Caco-2 (cell line): ENCODE data around the gene CFAP45. TPM values are rescaled to one million over a fixed set of nuclear protein-coding genes. Genes with fewer than 3 reads are reported as not detected.

Source experiments
- BruUV-seq: library from RNA; stranded (reverse); fragments of 400-500 nt; replicated peaks from 2 replicates; lab custom pipeline; 2021; lab: Mats Ljungman, UMichigan
- CTCF ChIA-PET: fragments of 300-600 bp; sonication (Branson Sonifier 250); formaldehyde crosslinking; loops from one replicate; lab custom pipeline; 2022; ENCODE audit warnings: antibody characterized with exemption; lab: Charles Lee
- POLR2A ChIA-PET: fragments of 300-600 bp; sonication (Branson Sonifier 250); formaldehyde crosslinking; loops from one replicate; lab custom pipeline; 2022; ENCODE audit warnings: antibody characterized with exemption; lab: Charles Lee
- DNase-seq, 2 experiments: peaks; one replicate each; pipeline versions ENCODE4 v3.0.0 to v3.0.0-alpha.2; 2020 to 2022
- H3K27me3 ChIP-seq: replicated peaks from 2 replicates; pipeline ENCODE4 v1.6.0; 2011; ENCODE audit warnings: low read length; ENCODE audit not compliant: control insufficient read depth, insufficient read depth
- H3K36me3 ChIP-seq: 2 replicates; pipeline ENCODE4 v1.5.1; 2011; ENCODE audit warnings: low read length; ENCODE audit not compliant: control insufficient read depth, insufficient read depth
- H3K4me1 ChIP-seq: fragments of 250-450 bp; sonication (Bioruptor Pico); 2 replicates; pipeline ENCODE4 v1.5.1; 2020; ENCODE audit warnings: mild to moderate bottlenecking
- H3K4me3 ChIP-seq: 2 replicates; pipeline ENCODE4 v1.5.1; 2011; ENCODE audit warnings: low read depth, mild to moderate bottlenecking, control low read depth, low read length
- H3K9me3 ChIP-seq: fragments of 250-450 bp; sonication (Bioruptor Pico); 2 replicates; pipeline ENCODE4 v1.5.1; 2020; ENCODE audit warnings: mild to moderate bottlenecking, moderate library complexity
- H3K27ac Mint-ChIP-seq: one replicate; pipeline ENCODE4 v1.8.0; 2022; ENCODE audit warnings: mixed read lengths; ENCODE audit not compliant: unreplicated experiment
- H3K27me3 Mint-ChIP-seq: one replicate; pipeline ENCODE4 v1.8.0; 2022; ENCODE audit warnings: mixed read lengths; ENCODE audit not compliant: insufficient read depth, unreplicated experiment
- H3K36me3 Mint-ChIP-seq: one replicate; pipeline ENCODE4 v1.8.0; 2022; ENCODE audit warnings: mild to moderate bottlenecking, mixed read lengths; ENCODE audit not compliant: insufficient read depth, unreplicated experiment
- H3K4me1 Mint-ChIP-seq: one replicate; pipeline ENCODE4 v1.8.0; 2022; ENCODE audit warnings: low read depth, mixed read lengths; ENCODE audit not compliant: unreplicated experiment
- H3K4me3 Mint-ChIP-seq: one replicate; pipeline ENCODE4 v1.8.0; 2022; ENCODE audit warnings: mild to moderate bottlenecking, moderate library complexity, mixed read lengths; ENCODE audit not compliant: unreplicated experiment
- H3K9me3 Mint-ChIP-seq: one replicate; pipeline ENCODE4 v1.8.0; 2022; ENCODE audit warnings: mixed read lengths; ENCODE audit not compliant: unreplicated experiment
- intact Hi-C: fragments of 100-400 bp; cut with micrococcal nuclease; formaldehyde crosslinking; loops from one replicate; pipeline ENCODE4 v1.10.0; 2022; ENCODE audit not compliant: unreplicated experiment
- total RNA-seq: library from RNA; stranded (reverse); gene quantifications from 2 replicates; pipeline ENCODE4 v1.2.3, GENCODE V29; 2022
- TF ChIP-seq, protein P1 (sequence below), 2 experiments: fragments of 200-600 bp in 1 of 2; IDR thresholded peaks; 1 replicate in 1 of 2; 2 replicates in 1 of 2; pipeline versions ENCODE4 v1.5.1 to v1.8.0; 2011 to 2022; ENCODE audit warnings: antibody characterized with exemption in 1 of 2, control low read depth in 1 of 2, inconsistent platforms in 1 of 2, low read depth in 1 of 2, low read length in 1 of 2, mild to moderate bottlenecking in 1 of 2, moderate library complexity in 1 of 2; ENCODE audit not compliant: insufficient read depth in 1 of 2, severe bottlenecking in 1 of 2, unreplicated experiment in 1 of 2

The CFAP45 gene
- total RNA-seq, 1 experiment from 2014 or later: 1.1 TPM

DNA sequence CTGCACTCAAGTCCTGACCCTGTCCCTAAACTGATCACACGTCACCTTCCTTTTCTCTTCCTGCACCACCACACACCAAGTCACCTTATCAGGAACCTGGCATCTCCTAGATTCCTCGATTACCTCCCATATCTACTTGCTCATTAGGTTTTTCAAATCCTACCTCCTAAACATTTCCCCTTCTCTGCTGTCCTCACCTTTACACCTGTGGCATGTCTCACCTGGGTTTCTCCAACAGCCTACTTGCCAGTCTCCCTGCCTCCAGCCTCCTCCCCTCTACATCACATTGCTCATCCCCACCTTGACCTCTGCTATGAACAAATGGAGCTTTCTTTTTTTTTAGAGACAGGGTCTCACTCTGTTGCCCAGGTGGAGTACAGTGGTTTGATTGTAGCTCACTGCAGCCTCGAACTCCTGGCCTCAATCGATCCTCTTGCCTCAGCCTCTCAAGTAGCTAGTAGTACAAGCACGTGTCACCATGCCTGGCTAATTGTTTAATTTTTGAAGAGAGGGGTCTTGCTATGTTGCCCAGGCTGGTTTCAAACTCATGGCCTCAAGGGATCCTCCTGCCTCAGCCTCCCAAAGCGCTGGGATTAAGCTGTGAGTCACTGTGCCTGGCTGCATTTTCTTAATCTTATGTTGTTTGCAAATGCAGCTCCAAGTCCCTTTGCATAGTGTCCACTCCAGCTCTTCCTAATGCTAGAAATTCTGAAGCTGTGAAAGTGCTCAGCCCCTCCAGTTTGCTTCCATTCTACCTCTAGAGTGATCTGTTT, 39.1 kb upstream of the CFAP45 start:
- H3K4me3 Mint-ChIP-seq: peak overlapping the region; percentile 53
- Histone ChIP-seq H3K4me1 (peaks cover 59% of the 10 kb centered on the region), H3K9me3 (no peaks in the 10 kb centered on the region), H3K4me3 (no peak overlapping the region), H3K36me3 (peaks cover 6% of the 10 kb centered on the region), H3K27me3 (no peaks in the 10 kb centered on the region)
- CTCF ChIA-PET: interaction anchor here (0.7 to 10.1 kb wide), 6 partner anchors 18 to 158 kb away, joined by 3 to 129 read pairs (median 4); partner anchors contain the start of gene DUSP23
- no peaks in the 10 kb centered on the region for H3K27me3 Mint-ChIP-seq
- POLR2A ChIA-PET: interaction anchor here (0.9 to 1.0 kb wide), 2 partner anchors 8 to 19 kb away, joined by 3 read pairs; no protein-coding TSS in a partner anchor
- TF ChIP-seq, protein P1, sequence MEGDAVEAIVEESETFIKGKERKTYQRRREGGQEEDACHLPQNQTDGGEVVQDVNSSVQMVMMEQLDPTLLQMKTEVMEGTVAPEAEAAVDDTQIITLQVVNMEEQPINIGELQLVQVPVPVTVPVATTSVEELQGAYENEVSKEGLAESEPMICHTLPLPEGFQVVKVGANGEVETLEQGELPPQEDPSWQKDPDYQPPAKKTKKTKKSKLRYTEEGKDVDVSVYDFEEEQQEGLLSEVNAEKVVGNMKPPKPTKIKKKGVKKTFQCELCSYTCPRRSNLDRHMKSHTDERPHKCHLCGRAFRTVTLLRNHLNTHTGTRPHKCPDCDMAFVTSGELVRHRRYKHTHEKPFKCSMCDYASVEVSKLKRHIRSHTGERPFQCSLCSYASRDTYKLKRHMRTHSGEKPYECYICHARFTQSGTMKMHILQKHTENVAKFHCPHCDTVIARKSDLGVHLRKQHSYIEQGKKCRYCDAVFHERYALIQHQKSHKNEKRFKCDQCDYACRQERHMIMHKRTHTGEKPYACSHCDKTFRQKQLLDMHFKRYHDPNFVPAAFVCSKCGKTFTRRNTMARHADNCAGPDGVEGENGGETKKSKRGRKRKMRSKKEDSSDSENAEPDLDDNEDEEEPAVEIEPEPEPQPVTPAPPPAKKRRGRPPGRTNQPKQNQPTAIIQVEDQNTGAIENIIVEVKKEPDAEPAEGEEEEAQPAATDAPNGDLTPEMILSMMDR (IDR thresholded peaks at IDR 0.05; ENCODE audit: insufficient read depth in 1 of 2, low read depth in 1 of 2, low read length in 1 of 2, severe bottlenecking in 1 of 2, unreplicated experiment in 1 of 2): no peak
- no peaks in the 10 kb centered on the region for H3K9me3 Mint-ChIP-seq
- peaks cover 15% of the 10 kb centered on the region for H3K36me3 Mint-ChIP-seq
- intact Hi-C loops: loop anchor here (1.0 to 10.0 kb wide), 3 partner anchors 20 to 146 kb away; partner anchors contain the start of gene KCNJ9
- DNase-seq: no peak
- BruUV-seq: no TSS peak
- peak overlapping the region; percentile 73 for H3K27ac Mint-ChIP-seq
- H3K4me1 Mint-ChIP-seq: peaks cover 53% of the 10 kb centered on the region

- H3K36me3 Mint-ChIP-seq: peaks cover 15% of the 10 kb centered on the region
- TF ChIP-seq, protein P1 (IDR thresholded peaks at IDR 0.05; ENCODE audit: insufficient read depth in 1 of 2, low read depth in 1 of 2, low read length in 1 of 2, severe bottlenecking in 1 of 2, unreplicated experiment in 1 of 2): no peak
- H3K36me3 ChIP-seq: peaks cover 6% of the 10 kb centered on the region
- H3K4me1 ChIP-seq: peaks cover 65% of the 10 kb centered on the region
- H3K27me3 Mint-ChIP-seq: no peaks in the 10 kb centered on the region
- H3K9me3 Mint-ChIP-seq: no peaks in the 10 kb centered on the region
- no TSS peak for BruUV-seq
- H3K4me3 ChIP-seq: no peak overlapping the region
- peak; percentile 66 to 83 for DNase-seq
- peak overlapping the region; percentile 23 for H3K4me3 Mint-ChIP-seq
- intact Hi-C loops: loop anchor here (2.0 to 10.0 kb wide), 2 partner anchors 20 to 146 kb away; partner anchors contain the start of gene KCNJ9
- H3K9me3 ChIP-seq: no peaks in the 10 kb centered on the region
- peak overlapping the region; percentile 73 for H3K27ac Mint-ChIP-seq
- H3K4me1 Mint-ChIP-seq: peaks cover 60% of the 10 kb centered on the region
- CTCF ChIA-PET: interaction anchor here (10.1 kb wide), 1 partner anchor 67 kb away, joined by 129 read pairs; no protein-coding TSS in a partner anchor
- POLR2A ChIA-PET: interaction anchor here (0.9 kb wide), 1 partner anchor 8 kb away, joined by 3 read pairs; no protein-coding TSS in a partner anchor
- no peaks in the 10 kb centered on the region for H3K27me3 ChIP-seq
These were observed 38.4 kb upstream of the CFAP45 start for GRCh38 chr1:159938211-159938852.
